Progenitor cell of endocrine pancreas (in vitro differentiated cells): ENCODE measurements around the gene DOHH. TPM values are rescaled to one million over a fixed set of nuclear protein-coding genes. Genes with fewer than 3 reads are reported as not detected.
"Not testable (repeated sequence)": the region's sequence is repeated elsewhere in the genome, so short reads cannot be mapped to it uniquely, and the experiment has no call there.

ENCODE experiments used
- DNase-seq: peaks from one replicate; pipeline ENCODE4 v3.0.0; 2021; ENCODE audit warnings: low spot score; ENCODE audit not compliant: unreplicated experiment
- H3K27ac Mint-ChIP-seq: 2 replicates; pipeline ENCODE4 v1.8.0; 2021; ENCODE audit warnings: mild to moderate bottlenecking, moderate library complexity, mixed read lengths
- H3K27me3 Mint-ChIP-seq: 2 replicates; pipeline ENCODE4 v1.8.0; 2021; ENCODE audit warnings: mixed read lengths
- H3K36me3 Mint-ChIP-seq: 2 replicates; pipeline ENCODE4 v1.8.0; 2022; ENCODE audit warnings: mixed read lengths; ENCODE audit not compliant: insufficient read depth
- H3K4me1 Mint-ChIP-seq: 2 replicates; pipeline ENCODE4 v1.8.0; 2021; ENCODE audit warnings: low read depth, mixed read lengths
- H3K4me3 Mint-ChIP-seq: 2 replicates; pipeline ENCODE4 v1.8.0; 2021; ENCODE audit warnings: low read depth, mild to moderate bottlenecking, moderate library complexity, mixed read lengths
- H3K9me3 Mint-ChIP-seq: 2 replicates; pipeline ENCODE4 v1.8.0; 2021; ENCODE audit warnings: low read depth, mixed read lengths
- CTCF ChIP-seq: fragments of 200-600 bp; sonication (generic); IDR thresholded peaks from one replicate; pipeline ENCODE4 v1.5.0; 2021; ENCODE audit warnings: antibody characterized with exemption, mild to moderate bottlenecking; ENCODE audit not compliant: unreplicated experiment
- total RNA-seq: library from RNA; stranded (reverse); gene quantifications from 2 replicates; pipeline ENCODE4 v1.2.1, GENCODE V29; 2021

DOHH gene
- total RNA-seq, 1 donor from 2014 or later: 9.9 TPM

DNA sequence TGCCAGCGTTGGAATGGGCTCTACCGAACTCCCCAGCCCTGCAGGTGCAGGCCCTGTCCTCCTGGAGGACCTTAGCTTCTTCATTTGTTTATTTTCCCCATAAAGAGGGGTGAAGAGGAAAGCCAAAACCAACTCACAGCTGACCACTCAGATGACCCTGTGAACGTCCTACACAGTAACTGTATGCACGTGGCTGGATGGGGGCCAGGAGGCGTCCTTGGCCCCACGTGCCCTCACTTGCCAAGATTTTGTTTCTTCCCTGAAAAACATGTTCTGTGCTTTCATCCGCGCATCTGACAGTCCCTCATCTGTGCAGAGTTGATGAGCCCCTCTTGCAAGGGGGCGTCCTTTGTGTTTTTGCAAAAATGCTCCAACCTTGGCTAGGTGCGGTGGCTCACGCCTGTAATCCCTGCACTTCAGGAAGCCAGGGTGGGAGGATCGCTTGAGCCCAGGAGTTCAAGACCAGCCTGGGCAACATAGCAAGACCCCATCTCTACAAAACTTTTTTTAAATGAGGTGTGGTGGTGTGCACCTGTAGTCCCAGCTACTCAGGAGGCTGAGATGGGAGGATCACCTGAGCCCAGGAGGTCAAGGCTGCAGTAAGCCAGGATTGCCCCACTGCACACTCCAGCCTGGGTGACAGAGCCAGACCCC, 33.2 kb upstream of the DOHH start:
- no peaks in the 10 kb centered on the region for H3K4me1 Mint-ChIP-seq
- no peaks in the 10 kb centered on the region for H3K9me3 Mint-ChIP-seq
- H3K27me3 Mint-ChIP-seq: no peaks in the 10 kb centered on the region
- no peak for DNase-seq
- H3K36me3 Mint-ChIP-seq: peaks cover 10% of the 10 kb centered on the region
- no peak overlapping the region for H3K27ac Mint-ChIP-seq
- TF ChIP-seq CTCF: no peak
- H3K4me3 Mint-ChIP-seq: no peak overlapping the region

DNA sequence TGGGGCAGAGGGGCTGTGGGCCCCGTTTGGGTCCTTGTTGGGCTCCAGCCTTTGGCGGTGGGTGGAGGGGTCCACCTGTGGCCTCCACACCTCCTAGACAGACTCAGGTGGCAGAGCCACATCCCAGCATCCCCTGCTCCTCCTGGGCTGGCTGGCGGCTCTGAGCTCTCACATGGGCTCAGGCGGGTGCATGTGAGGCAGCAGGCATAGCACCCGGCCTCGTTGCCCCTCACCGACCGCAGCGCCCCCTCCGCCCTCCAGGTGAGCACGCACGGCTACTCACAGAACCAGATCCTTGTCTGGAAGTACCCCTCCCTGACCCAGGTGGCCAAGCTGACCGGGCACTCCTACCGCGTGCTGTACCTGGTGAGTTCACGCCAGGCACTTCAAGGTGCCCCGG, 32.6 kb upstream of the DOHH start:
- DNase-seq: no peak
- H3K4me1 Mint-ChIP-seq: no peaks in the 10 kb centered on the region
- H3K9me3 Mint-ChIP-seq: no peaks in the 10 kb centered on the region
- H3K27me3 Mint-ChIP-seq: no peaks in the 10 kb centered on the region
- no peak for TF ChIP-seq CTCF
- H3K27ac Mint-ChIP-seq: no peak overlapping the region
- peaks cover 10% of the 10 kb centered on the region for H3K36me3 Mint-ChIP-seq
- H3K4me3 Mint-ChIP-seq: no peak overlapping the region

DNA sequence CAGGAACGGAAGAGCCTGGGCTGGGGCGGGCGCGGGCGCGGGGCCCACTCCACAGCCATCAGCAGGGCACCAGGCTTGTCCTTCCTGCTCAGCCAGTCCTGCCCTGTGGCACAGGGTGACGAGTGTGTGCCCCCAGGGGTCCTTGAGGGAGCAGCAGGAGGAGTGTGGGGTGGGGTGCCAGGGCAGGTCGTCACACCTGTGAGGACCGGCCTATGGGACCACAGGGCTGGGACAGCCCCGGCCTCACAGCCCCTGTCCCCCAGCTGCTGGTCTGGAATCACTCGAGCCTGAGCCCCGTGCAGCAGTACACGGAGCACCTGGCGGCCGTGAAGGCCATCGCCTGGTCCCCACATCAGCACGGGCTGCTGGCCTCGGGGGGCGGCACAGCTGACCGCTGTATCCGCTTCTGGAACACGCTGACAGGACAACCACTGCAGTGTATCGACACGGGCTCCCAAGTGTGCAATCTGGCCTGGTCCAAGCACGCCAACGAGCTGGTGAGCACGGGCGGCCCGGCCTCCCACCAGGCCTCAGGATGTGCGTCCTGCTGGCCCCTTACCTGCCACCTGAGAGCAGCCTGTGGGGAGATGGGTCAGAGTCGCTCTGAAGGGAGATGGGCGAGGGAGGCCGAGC, 31.8 kb upstream of the DOHH start:
- Mint-ChIP-seq H3K27ac (no peak overlapping the region), H3K4me3 (no peak overlapping the region), H3K9me3 (no peaks in the 10 kb centered on the region), H3K27me3 (no peaks in the 10 kb centered on the region), H3K36me3 (peaks cover 10% of the 10 kb centered on the region), H3K4me1 (no peaks in the 10 kb centered on the region)
- no peak for DNase-seq
- TF ChIP-seq CTCF: no peak

- no peaks in the 10 kb centered on the region for H3K9me3 Mint-ChIP-seq
- H3K36me3 Mint-ChIP-seq: peaks cover 12% of the 10 kb centered on the region
- TF ChIP-seq CTCF: no peak
- DNase-seq: no peak
- no peaks in the 10 kb centered on the region for H3K27me3 Mint-ChIP-seq
- H3K4me3 Mint-ChIP-seq: no peak overlapping the region
- no peaks in the 10 kb centered on the region for H3K4me1 Mint-ChIP-seq
- no peak overlapping the region for H3K27ac Mint-ChIP-seq
Measured at GRCh38 chr19:3531716-3532115, 31.2 kb upstream of the DOHH start.

DNA sequence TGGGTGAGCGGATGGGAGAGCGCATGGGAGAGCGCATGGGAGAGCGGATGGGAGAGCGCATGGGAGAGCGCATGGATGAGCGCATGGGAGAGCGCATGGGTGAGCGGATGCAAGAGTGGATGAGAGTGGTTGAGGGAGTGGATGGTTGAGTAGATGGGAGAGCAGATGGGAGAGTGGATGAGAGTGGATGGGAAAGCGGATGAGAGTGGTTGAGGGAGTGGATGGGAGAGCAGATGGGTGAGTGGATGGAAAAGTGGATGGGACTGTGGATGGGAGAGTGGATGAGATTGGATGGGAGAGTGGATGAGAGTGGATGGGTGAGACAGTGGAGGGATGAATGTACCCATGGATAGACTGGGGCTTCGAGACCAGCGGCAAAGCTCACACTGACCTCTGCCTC, 29.9 kb upstream of the DOHH start:
- H3K4me1 Mint-ChIP-seq: no peaks in the 10 kb centered on the region
- no peaks in the 10 kb centered on the region for H3K27me3 Mint-ChIP-seq
- TF ChIP-seq CTCF: no peak
- no peak overlapping the region for H3K27ac Mint-ChIP-seq
- H3K4me3 Mint-ChIP-seq: no peak overlapping the region
- H3K9me3 Mint-ChIP-seq: no peaks in the 10 kb centered on the region
- peaks cover 12% of the 10 kb centered on the region for H3K36me3 Mint-ChIP-seq
- no peak for DNase-seq

- H3K27ac Mint-ChIP-seq, H3K36me3 Mint-ChIP-seq, H3K4me1 Mint-ChIP-seq, DNase-seq, H3K27me3 Mint-ChIP-seq, H3K9me3 Mint-ChIP-seq, H3K4me3 Mint-ChIP-seq: not testable (repeated sequence)
Measured at GRCh38 chr19:3529299-3529698, 28.8 kb upstream of the DOHH start.
